ENCODE data around the gene SCML2. TPM values are rescaled to one million over a fixed set of nuclear protein-coding genes. Genes with fewer than 3 reads are reported as not detected.
"Not testable (repeated sequence)": the region's sequence is repeated elsewhere in the genome, so short reads cannot be mapped to it uniquely, and the experiment has no call there.

SCML2 gene
- polyA plus RNA-seq, 3 donors = 0.27 to 0.41 (median 0.27) TPM

DNA sequence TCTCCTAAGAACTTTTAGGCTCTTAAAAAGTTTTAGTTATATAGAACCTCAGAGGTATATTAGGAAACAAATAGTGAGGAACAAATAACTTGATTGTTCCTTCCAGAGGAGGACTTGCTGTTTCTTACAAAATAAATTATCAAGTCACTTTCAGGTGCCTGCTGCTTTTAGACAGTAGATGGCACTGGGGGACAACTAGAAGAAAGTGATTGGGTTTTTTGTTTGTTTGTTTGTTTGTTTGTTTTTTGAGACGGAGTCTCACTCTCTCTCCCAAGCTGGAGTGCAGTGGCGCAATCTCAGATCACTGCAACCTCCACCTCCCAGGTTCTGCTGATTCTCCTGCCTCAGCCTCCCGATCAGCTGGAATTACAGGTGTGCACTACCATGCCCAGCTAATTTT lies 35.5 kb upstream of the SCML2 start:
- Mint-ChIP-seq H3K36me3 (no peaks in the 10 kb centered on the region), H3K4me3 (no peak overlapping the region), H3K4me1 (no peaks in the 10 kb centered on the region), H3K27ac (no peak overlapping the region), H3K27me3 (ENCODE audit: low read depth in 3 of 3) (peaks cover 0 to 2% (median 0%) of the 10 kb centered on the region in 3 donors), H3K9me3 (peaks cover 0 to 7% (median 0%) of the 10 kb centered on the region in 7 donors)
- no peak overlapping the region for H3K9ac ChIP-seq (ENCODE audit: insufficient read depth, low read length, poor library complexity, severe bottlenecking)
- no peak overlapping the region for H3K27ac ChIP-seq (ENCODE audit: low read depth in 1 of 2, low read length in 2 of 2)
- H3K4me2 ChIP-seq (replicated peaks; ENCODE audit: extremely low read depth, low read length, poor library complexity, severe bottlenecking) = no peak overlapping the region
- no peaks in the 10 kb centered on the region for H3K27me3 ChIP-seq (ENCODE audit: control insufficient read depth in 2 of 2, insufficient read depth in 2 of 2, low read length in 2 of 2)
- no peaks in the 10 kb centered on the region for H4K20me1 ChIP-seq (ENCODE audit: insufficient read depth, low read length)
- WGBS (ENCODE audit: insufficient coverage) = no CpG with 5 or more reads among the region's 3 CpGs
- DNase-seq = no peak
- no peaks in the 10 kb centered on the region for H3K9me3 ChIP-seq (replicated peaks in 1 of 2; ENCODE audit: control insufficient read depth in 1 of 2, insufficient read depth in 1 of 2, low read length in 2 of 2)
- no peak overlapping the region for H2AFZ ChIP-seq (ENCODE audit: insufficient read depth, low read depth, low read length, poor library complexity, severe bottlenecking)
- no peak overlapping the region for H3K4me3 ChIP-seq (replicated peaks in 1 of 3; ENCODE audit: low read depth in 2 of 3, low read length in 3 of 3)
- no peaks in the 10 kb centered on the region for H3K36me3 ChIP-seq (replicated peaks in 1 of 2; ENCODE audit: control insufficient read depth in 1 of 2, insufficient read depth in 2 of 2, low read length in 2 of 2)
- H3K4me1 ChIP-seq (ENCODE audit: control insufficient read depth in 1 of 2, insufficient read depth in 2 of 2, low read length in 2 of 2) = no peaks in the 10 kb centered on the region
- H3K79me2 ChIP-seq (ENCODE audit: insufficient read depth, low read length) = no peaks in the 10 kb centered on the region
- TF ChIP-seq, protein P1, sequence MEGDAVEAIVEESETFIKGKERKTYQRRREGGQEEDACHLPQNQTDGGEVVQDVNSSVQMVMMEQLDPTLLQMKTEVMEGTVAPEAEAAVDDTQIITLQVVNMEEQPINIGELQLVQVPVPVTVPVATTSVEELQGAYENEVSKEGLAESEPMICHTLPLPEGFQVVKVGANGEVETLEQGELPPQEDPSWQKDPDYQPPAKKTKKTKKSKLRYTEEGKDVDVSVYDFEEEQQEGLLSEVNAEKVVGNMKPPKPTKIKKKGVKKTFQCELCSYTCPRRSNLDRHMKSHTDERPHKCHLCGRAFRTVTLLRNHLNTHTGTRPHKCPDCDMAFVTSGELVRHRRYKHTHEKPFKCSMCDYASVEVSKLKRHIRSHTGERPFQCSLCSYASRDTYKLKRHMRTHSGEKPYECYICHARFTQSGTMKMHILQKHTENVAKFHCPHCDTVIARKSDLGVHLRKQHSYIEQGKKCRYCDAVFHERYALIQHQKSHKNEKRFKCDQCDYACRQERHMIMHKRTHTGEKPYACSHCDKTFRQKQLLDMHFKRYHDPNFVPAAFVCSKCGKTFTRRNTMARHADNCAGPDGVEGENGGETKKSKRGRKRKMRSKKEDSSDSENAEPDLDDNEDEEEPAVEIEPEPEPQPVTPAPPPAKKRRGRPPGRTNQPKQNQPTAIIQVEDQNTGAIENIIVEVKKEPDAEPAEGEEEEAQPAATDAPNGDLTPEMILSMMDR (IDR thresholded peaks at IDR 0.05) = no peak
- intact Hi-C loops (cut with micrococcal nuclease) = loop anchor here (5.0 to 10.0 kb wide), 3 partner anchors 505 to 942 kb away; no protein-coding TSS in a partner anchor

DNA sequence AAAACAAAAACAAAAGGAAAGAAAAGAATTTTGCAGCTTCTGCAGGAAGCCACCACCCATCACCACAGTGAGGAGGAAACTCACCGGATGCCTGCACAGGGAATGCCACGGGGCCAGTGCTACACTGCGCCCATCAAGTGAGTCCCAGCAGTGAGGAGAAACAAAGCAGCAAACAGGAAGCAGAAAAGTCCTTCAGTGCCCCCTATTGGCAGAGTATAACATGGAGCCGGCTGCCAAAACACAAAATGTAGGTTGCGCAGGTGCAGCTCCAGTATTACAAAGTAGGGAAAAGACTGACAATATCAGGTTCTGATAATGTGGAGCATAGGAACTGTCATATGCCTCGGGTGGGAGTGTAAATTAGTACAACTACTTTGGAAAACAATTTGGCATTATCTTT lies 23.3 kb upstream of the SCML2 start:
- H3K4me1 Mint-ChIP-seq = peaks cover 3% of the 10 kb centered on the region
- H3K36me3 Mint-ChIP-seq = no peaks in the 10 kb centered on the region
- H3K4me3 Mint-ChIP-seq = peak overlapping the region in 1 of 2 donors; percentile 9
- H3K9ac ChIP-seq (ENCODE audit: insufficient read depth, low read length, poor library complexity, severe bottlenecking) = no peak overlapping the region
- TF ChIP-seq, protein P1 (IDR thresholded peaks at IDR 0.05) = peak; percentile 67
- no peak overlapping the region for H3K4me3 ChIP-seq (replicated peaks in 1 of 3; ENCODE audit: low read depth in 2 of 3, low read length in 3 of 3)
- H3K27ac Mint-ChIP-seq = no peak overlapping the region
- no peak overlapping the region for H3K27ac ChIP-seq (ENCODE audit: low read depth in 1 of 2, low read length in 2 of 2)
- no peaks in the 10 kb centered on the region for H3K27me3 ChIP-seq (ENCODE audit: control insufficient read depth in 2 of 2, insufficient read depth in 2 of 2, low read length in 2 of 2)
- DNase-seq = peak in 2 of 3 donors; percentile 22 to 23
- peak overlapping the region; percentile 26 for H2AFZ ChIP-seq (ENCODE audit: insufficient read depth, low read depth, low read length, poor library complexity, severe bottlenecking)
- no peaks in the 10 kb centered on the region for H3K36me3 ChIP-seq (replicated peaks in 1 of 2; ENCODE audit: control insufficient read depth in 1 of 2, insufficient read depth in 2 of 2, low read length in 2 of 2)
- H3K4me2 ChIP-seq (replicated peaks; ENCODE audit: extremely low read depth, low read length, poor library complexity, severe bottlenecking) = no peak overlapping the region
- no peaks in the 10 kb centered on the region for H4K20me1 ChIP-seq (ENCODE audit: insufficient read depth, low read length)
- H3K4me1 ChIP-seq (ENCODE audit: control insufficient read depth in 1 of 2, insufficient read depth in 2 of 2, low read length in 2 of 2) = no peaks in the 10 kb centered on the region
- WGBS (ENCODE audit: insufficient coverage) = 60% methylated on average over 1 of the region's 6 CpGs
- no peaks in the 10 kb centered on the region for H3K79me2 ChIP-seq (ENCODE audit: insufficient read depth, low read length)
- no peaks in the 10 kb centered on the region for H3K9me3 ChIP-seq (replicated peaks in 1 of 2; ENCODE audit: control insufficient read depth in 1 of 2, insufficient read depth in 1 of 2, low read length in 2 of 2)
- H3K9me3 Mint-ChIP-seq = peaks cover 0 to 1% (median 0%) of the 10 kb centered on the region in 7 donors
- peaks cover 0 to 7% (median 4%) of the 10 kb centered on the region in 3 donors for H3K27me3 Mint-ChIP-seq (ENCODE audit: low read depth in 3 of 3)
- intact Hi-C loops (cut with micrococcal nuclease) = no loop called here

DNA sequence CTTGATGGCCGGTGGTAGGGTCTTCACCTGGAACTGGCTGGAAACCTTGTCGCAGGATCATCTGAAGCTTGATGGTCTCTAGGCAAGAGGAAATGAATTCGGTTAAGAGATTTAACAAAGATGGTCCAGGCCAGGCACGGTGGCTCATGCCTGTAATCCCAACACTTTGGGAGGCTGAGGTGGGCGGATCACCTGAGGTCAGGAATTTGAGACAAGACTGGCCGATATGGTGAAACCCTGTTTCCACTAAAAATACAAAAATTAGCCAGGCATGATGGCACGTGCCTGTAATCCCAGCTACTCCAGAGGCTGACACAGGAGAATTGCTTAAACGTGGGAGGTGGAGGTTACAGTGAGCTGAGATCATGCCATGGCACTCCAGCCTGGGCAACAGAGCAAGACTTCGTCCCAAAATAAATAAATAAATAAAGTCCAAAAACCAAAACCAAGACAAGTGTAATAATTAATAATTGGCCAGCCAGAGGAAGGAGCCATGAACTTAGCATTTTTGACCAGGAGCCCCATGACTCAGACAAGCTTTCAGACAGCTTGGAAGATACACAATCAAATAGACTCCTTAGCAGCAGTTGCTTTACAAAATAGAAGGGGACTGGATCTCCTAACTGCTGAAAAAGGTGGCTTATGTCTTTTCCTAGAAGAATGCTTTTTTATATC lies 20.8 kb upstream of the SCML2 start:
- peak overlapping the region in 1 of 7 donors; percentile 41 for H3K27ac Mint-ChIP-seq
- H3K4me3 Mint-ChIP-seq; H3K4me2 ChIP-seq (replicated peaks; ENCODE audit: extremely low read depth, low read length, poor library complexity, severe bottlenecking); H3K79me2 ChIP-seq (ENCODE audit: insufficient read depth, low read length); H3K4me3 ChIP-seq (replicated peaks in 1 of 3; ENCODE audit: low read depth in 2 of 3, low read length in 3 of 3); H3K9me3 Mint-ChIP-seq; H3K27me3 ChIP-seq (ENCODE audit: control insufficient read depth in 2 of 2, insufficient read depth in 2 of 2, low read length in 2 of 2); H3K4me1 Mint-ChIP-seq; H3K9me3 ChIP-seq (replicated peaks in 1 of 2; ENCODE audit: control insufficient read depth in 1 of 2, insufficient read depth in 1 of 2, low read length in 2 of 2); H3K36me3 ChIP-seq (replicated peaks in 1 of 2; ENCODE audit: control insufficient read depth in 1 of 2, insufficient read depth in 2 of 2, low read length in 2 of 2); H4K20me1 ChIP-seq (ENCODE audit: insufficient read depth, low read length); intact Hi-C loops (cut with micrococcal nuclease); H3K36me3 Mint-ChIP-seq; H3K27me3 Mint-ChIP-seq (ENCODE audit: low read depth in 3 of 3); H3K9ac ChIP-seq (ENCODE audit: insufficient read depth, low read length, poor library complexity, severe bottlenecking); H2AFZ ChIP-seq (ENCODE audit: insufficient read depth, low read depth, low read length, poor library complexity, severe bottlenecking); DNase-seq; H3K4me1 ChIP-seq (ENCODE audit: control insufficient read depth in 1 of 2, insufficient read depth in 2 of 2, low read length in 2 of 2); H3K27ac ChIP-seq (ENCODE audit: low read depth in 1 of 2, low read length in 2 of 2): not testable (repeated sequence)
- WGBS (ENCODE audit: insufficient coverage) = 80% methylated on average over 1 of the region's 9 CpGs
